Measurements from ENCODE around the gene CTNNA3. TPM values are rescaled to one million over a fixed set of nuclear protein-coding genes. Genes with fewer than 3 reads are reported as not detected.

Gene CTNNA3
- total RNA-seq, 1 donor from 2014 or later: 15.5 TPM

- no peak for DNase-seq
Measured at GRCh38 chr10:66805612-66806011, 890.4 kb downstream of the CTNNA3 start.

GRCh38 chr10:66804962-66805361, 891.0 kb downstream of the CTNNA3 start:
- no peak for DNase-seq

- no peak for DNase-seq
Measured at GRCh38 chr10:66803174-66803573, 892.8 kb downstream of the CTNNA3 start.

- no peak for DNase-seq
Measured at GRCh38 chr10:66799474-66799873, 896.5 kb downstream of the CTNNA3 start.

- peak; percentile 24 for DNase-seq
Measured at GRCh38 chr10:66795866-66796265, 900.1 kb downstream of the CTNNA3 start.

GRCh38 chr10:66792441-66792840, 903.6 kb downstream of the CTNNA3 start:
- peak; percentile 7 for DNase-seq

- no peak for DNase-seq
Measured at GRCh38 chr10:66788178-66788987, 907.6 kb downstream of the CTNNA3 start.

GRCh38 chr10:66786709-66787108, 909.3 kb downstream of the CTNNA3 start:
- no peak for DNase-seq

- no peak for DNase-seq
Measured at GRCh38 chr10:66784770-66785169, 911.2 kb downstream of the CTNNA3 start.

GRCh38 chr10:66783316-66783715, 912.7 kb downstream of the CTNNA3 start:
- no peak for DNase-seq

- DNase-seq: no peak
Measured at GRCh38 chr10:66782776-66783175, 913.2 kb downstream of the CTNNA3 start.

- DNase-seq: no peak
Measured at GRCh38 chr10:66782144-66782543, 913.9 kb downstream of the CTNNA3 start.

- no peak for DNase-seq
Measured at GRCh38 chr10:66780796-66781195, 915.2 kb downstream of the CTNNA3 start.

GRCh38 chr10:66778351-66778750, 917.6 kb downstream of the CTNNA3 start:
- DNase-seq: no peak

- no peak for DNase-seq
Measured at GRCh38 chr10:66777665-66778064, 918.3 kb downstream of the CTNNA3 start.

- no peak for DNase-seq
Measured at GRCh38 chr10:66773472-66773817, 922.5 kb downstream of the CTNNA3 start.

- no peak for DNase-seq
Measured at GRCh38 chr10:66772548-66773471, 923.2 kb downstream of the CTNNA3 start.

- DNase-seq: no peak
Measured at GRCh38 chr10:66767707-66768106, 928.3 kb downstream of the CTNNA3 start.

- DNase-seq: no peak
Measured at GRCh38 chr10:66762218-66762729, 933.7 kb downstream of the CTNNA3 start.

- DNase-seq: no peak
Measured at GRCh38 chr10:66760941-66761340, 935.1 kb downstream of the CTNNA3 start.

GRCh38 chr10:66755474-66755873, 940.5 kb downstream of the CTNNA3 start:
- DNase-seq: no peak

- DNase-seq: no peak
Measured at GRCh38 chr10:66752714-66753113, 943.3 kb downstream of the CTNNA3 start.

- DNase-seq: no peak
Measured at GRCh38 chr10:66748217-66748616, 947.8 kb downstream of the CTNNA3 start.
